ENCODE data around the gene STK17A.
"Not testable (repeated sequence)": the region's sequence is repeated elsewhere in the genome, so short reads cannot be mapped to it uniquely, and the experiment has no call there.

Gene STK17A

GRCh38 chr7:43569424-43569823 lies 13.5 kb upstream of the STK17A start:
- no peak for DNase-seq (ENCODE audit: low spot score)

- no peak for DNase-seq (ENCODE audit: low spot score)
These were observed 12.1 kb upstream of the STK17A start for GRCh38 chr7:43570688-43571365.

- peak; percentile 69 for DNase-seq (ENCODE audit: low spot score)
These were observed 10.3 kb upstream of the STK17A start for GRCh38 chr7:43572516-43573049.

GRCh38 chr7:43573832-43574231 lies 9.1 kb upstream of the STK17A start:
- DNase-seq (ENCODE audit: low spot score): not testable (repeated sequence)

- DNase-seq (ENCODE audit: low spot score): no peak
These were observed 7.4 kb upstream of the STK17A start for GRCh38 chr7:43575506-43575905.

- DNase-seq (ENCODE audit: low spot score): no peak
These were observed 6.7 kb upstream of the STK17A start for GRCh38 chr7:43576241-43576640.

- no peak for DNase-seq (ENCODE audit: low spot score)
These were observed 5.4 kb upstream of the STK17A start for GRCh38 chr7:43577485-43577951.

GRCh38 chr7:43583424-43584194 lies 701 bp downstream of the STK17A start:
- DNase-seq (ENCODE audit: low spot score): peak; percentile 25

GRCh38 chr7:43584195-43584586 lies 1.3 kb downstream of the STK17A start:
- DNase-seq (ENCODE audit: low spot score): no peak

- DNase-seq (ENCODE audit: low spot score): not testable (repeated sequence)
These were observed 1.8 kb downstream of the STK17A start for GRCh38 chr7:43584733-43585132.

GRCh38 chr7:43585562-43585961 lies 2.7 kb downstream of the STK17A start:
- no peak for DNase-seq (ENCODE audit: low spot score)

GRCh38 chr7:43586251-43586900 lies 3.5 kb downstream of the STK17A start:
- DNase-seq (ENCODE audit: low spot score): no peak

GRCh38 chr7:43588477-43589132 lies 5.7 kb downstream of the STK17A start:
- DNase-seq (ENCODE audit: low spot score): no peak

GRCh38 chr7:43589133-43589478 lies 6.2 kb downstream of the STK17A start:
- DNase-seq (ENCODE audit: low spot score): no peak

- no peak for DNase-seq (ENCODE audit: low spot score)
These were observed 6.8 kb downstream of the STK17A start for GRCh38 chr7:43589728-43590127.

- DNase-seq (ENCODE audit: low spot score): no peak
These were observed 8.1 kb downstream of the STK17A start for GRCh38 chr7:43590862-43591557.

- no peak for DNase-seq (ENCODE audit: low spot score)
These were observed 8.8 kb downstream of the STK17A start for GRCh38 chr7:43591558-43592180.

GRCh38 chr7:43592326-43592725 lies 9.4 kb downstream of the STK17A start:
- no peak for DNase-seq (ENCODE audit: low spot score)

GRCh38 chr7:43593010-43593409 lies 10.1 kb downstream of the STK17A start:
- DNase-seq (ENCODE audit: low spot score): no peak

- no peak for DNase-seq (ENCODE audit: low spot score)
These were observed 11.1 kb downstream of the STK17A start for GRCh38 chr7:43594020-43594419.

GRCh38 chr7:43596426-43596825 lies 13.5 kb downstream of the STK17A start:
- not testable (repeated sequence) for DNase-seq (ENCODE audit: low spot score)
